ES-I3 (cell line): ENCODE data around the gene RGS7.

ENCODE experiments used
- H3K36me3 ChIP-seq: 2 replicates; pipeline ENCODE4 v1.6.1; 2013; ENCODE audit warnings: mild to moderate bottlenecking, low read length, control low read depth, moderate library complexity; ENCODE audit not compliant: insufficient read depth
- H3K4me1 ChIP-seq: 2 replicates; pipeline ENCODE4 v1.6.1; 2013; ENCODE audit warnings: mild to moderate bottlenecking, control low read depth, low read length; ENCODE audit not compliant: insufficient read depth
- H3K9ac ChIP-seq: 2 replicates; pipeline ENCODE4 v1.6.1; 2013; ENCODE audit warnings: low read depth, mild to moderate bottlenecking, low read length, moderate library complexity
- H3K9me3 ChIP-seq: 2 replicates; pipeline ENCODE4 v1.6.1; 2013; ENCODE audit warnings: mild to moderate bottlenecking, low read length, moderate library complexity; ENCODE audit not compliant: control insufficient read depth, insufficient read depth

The RGS7 gene

DNA sequence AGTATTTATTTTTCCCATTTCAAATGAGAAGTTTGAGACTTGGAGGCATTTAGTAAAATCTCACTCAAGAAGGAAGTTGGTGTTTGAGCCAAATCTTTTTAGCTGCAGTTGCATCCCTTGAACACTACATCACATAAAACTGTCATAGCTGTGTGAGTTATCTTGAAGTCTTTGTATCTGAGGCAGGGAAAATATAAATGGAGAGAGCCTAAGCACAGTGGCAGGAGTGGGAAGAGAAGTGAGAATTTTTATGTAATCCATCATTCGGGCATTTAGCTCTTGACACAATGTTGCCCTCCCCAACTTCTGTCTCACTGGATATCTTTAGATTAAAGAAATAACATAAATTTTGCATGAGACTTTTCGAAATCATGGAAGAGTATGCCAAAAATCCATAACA is 509.7 kb downstream of the RGS7 start:
- Histone ChIP-seq H3K4me1 (no peaks in the 10 kb centered on the region), H3K9ac (no peak overlapping the region), H3K36me3 (no peaks in the 10 kb centered on the region), H3K9me3 (no peaks in the 10 kb centered on the region)

DNA sequence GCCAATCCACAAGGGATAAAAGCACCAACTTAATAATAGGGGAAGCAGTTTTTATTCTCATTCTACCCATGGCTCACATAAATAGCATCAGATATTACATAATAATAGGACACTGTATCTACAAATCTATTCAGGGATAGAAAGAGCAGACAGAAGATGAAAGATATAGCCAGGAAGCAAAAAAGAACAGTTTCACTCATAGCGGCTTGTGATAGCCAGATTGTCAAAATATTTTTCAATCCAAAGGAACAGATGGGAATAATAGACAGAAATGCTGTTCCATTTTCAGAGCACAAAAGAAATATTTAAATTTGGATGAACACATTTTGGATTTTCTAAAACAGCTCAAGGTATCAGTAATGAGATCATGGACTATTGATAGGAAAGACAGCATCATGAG is 512.5 kb downstream of the RGS7 start:
- Histone ChIP-seq H3K36me3 (no peaks in the 10 kb centered on the region), H3K9ac (no peak overlapping the region), H3K4me1 (no peaks in the 10 kb centered on the region), H3K9me3 (no peaks in the 10 kb centered on the region)

DNA sequence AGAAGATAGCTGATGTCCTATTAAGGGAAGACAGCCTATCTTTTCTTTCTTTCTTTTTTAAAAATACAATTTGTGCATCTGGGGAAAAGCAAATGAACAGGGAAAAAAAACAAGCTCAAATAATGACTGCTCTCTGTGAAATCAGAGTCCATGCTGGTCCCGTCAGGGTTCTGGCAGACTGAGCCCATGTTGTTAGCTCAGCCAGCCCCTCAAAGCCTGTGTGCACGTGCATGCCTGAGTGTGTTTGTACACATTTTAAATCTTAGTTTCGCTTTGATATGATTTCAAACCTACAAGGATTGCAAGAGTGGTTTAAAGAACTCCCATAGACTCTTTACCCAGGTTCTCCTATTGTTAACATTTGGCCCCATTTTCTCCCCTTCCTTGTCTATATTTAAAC is 513.2 kb downstream of the RGS7 start:
- no peaks in the 10 kb centered on the region for H3K36me3 ChIP-seq

DNA sequence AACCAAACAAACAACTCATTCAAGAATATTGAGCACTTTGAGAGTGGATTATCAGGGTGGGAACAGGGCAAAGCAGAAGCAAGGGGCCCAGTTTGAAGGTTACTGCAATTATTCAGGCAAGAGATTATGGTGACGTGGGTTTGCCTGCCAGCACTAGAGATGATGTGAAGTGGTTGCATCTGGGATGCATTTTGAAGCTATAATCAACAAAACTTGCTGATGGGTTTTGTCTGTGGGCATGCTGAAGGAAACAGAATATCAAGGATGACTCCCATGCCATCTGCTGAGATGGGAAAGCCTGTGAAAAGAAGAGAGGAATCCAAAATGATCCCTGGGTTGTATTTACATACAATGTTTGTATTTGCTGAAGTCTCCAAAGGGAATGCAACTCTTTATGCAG is 520.7 kb downstream of the RGS7 start:
- H3K4me1 ChIP-seq: no peaks in the 10 kb centered on the region
- H3K9ac ChIP-seq: no peak overlapping the region
- H3K36me3 ChIP-seq: no peaks in the 10 kb centered on the region
- H3K9me3 ChIP-seq: no peaks in the 10 kb centered on the region

More for the DNA sequence above, 513.2 kb downstream of the RGS7 start:
- no peaks in the 10 kb centered on the region for H3K9me3 ChIP-seq
- no peak overlapping the region for H3K9ac ChIP-seq
- no peaks in the 10 kb centered on the region for H3K4me1 ChIP-seq

- Histone ChIP-seq H3K4me1 (no peaks in the 10 kb centered on the region), H3K9me3 (no peaks in the 10 kb centered on the region), H3K9ac (no peak overlapping the region), H3K36me3 (no peaks in the 10 kb centered on the region)
Measured at GRCh38 chr1:240835291-240835690, 521.7 kb downstream of the RGS7 start.

- no peak overlapping the region for H3K9ac ChIP-seq
- H3K4me1 ChIP-seq: no peaks in the 10 kb centered on the region
- H3K36me3 ChIP-seq: no peaks in the 10 kb centered on the region
- H3K9me3 ChIP-seq: no peaks in the 10 kb centered on the region
Measured at GRCh38 chr1:240833075-240833474, 523.9 kb downstream of the RGS7 start.

- no peaks in the 10 kb centered on the region for H3K4me1 ChIP-seq
- no peaks in the 10 kb centered on the region for H3K36me3 ChIP-seq
- no peaks in the 10 kb centered on the region for H3K9me3 ChIP-seq
- H3K9ac ChIP-seq: no peak overlapping the region
Measured at GRCh38 chr1:240831922-240832321, 525.1 kb downstream of the RGS7 start.

DNA sequence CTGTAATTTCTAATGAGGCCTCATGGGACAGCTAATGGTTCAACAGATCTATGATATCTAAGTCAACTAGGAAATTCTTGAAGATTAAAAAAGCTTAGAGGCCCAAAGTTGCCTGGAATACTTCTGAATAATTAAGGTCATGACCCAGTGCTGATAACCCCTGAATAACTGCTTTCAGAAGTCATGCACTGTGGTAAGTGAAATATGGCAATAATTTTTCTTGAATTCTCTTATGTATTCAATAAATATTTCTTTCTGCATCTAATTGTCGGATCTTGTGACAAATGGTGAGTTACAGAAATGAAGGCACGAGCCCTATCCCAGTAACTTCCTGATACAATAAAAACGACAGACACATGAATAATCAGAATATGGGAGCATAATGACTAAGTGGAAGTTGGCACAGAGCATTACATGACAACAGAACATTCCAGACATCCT is 525.8 kb downstream of the RGS7 start:
- H3K4me1 ChIP-seq: no peaks in the 10 kb centered on the region
- H3K36me3 ChIP-seq: no peaks in the 10 kb centered on the region
- no peak overlapping the region for H3K9ac ChIP-seq
- H3K9me3 ChIP-seq: no peaks in the 10 kb centered on the region

GRCh38 chr1:240829487-240829886 is 527.5 kb downstream of the RGS7 start:
- H3K9ac ChIP-seq: no peak overlapping the region
- H3K36me3 ChIP-seq: no peaks in the 10 kb centered on the region
- no peaks in the 10 kb centered on the region for H3K4me1 ChIP-seq
- no peaks in the 10 kb centered on the region for H3K9me3 ChIP-seq

GRCh38 chr1:240827786-240828185 is 529.2 kb downstream of the RGS7 start:
- no peaks in the 10 kb centered on the region for H3K4me1 ChIP-seq
- no peaks in the 10 kb centered on the region for H3K9me3 ChIP-seq
- no peak overlapping the region for H3K9ac ChIP-seq
- no peaks in the 10 kb centered on the region for H3K36me3 ChIP-seq

GRCh38 chr1:240824238-240824637 is 532.8 kb downstream of the RGS7 start:
- H3K9ac ChIP-seq: no peak overlapping the region
- no peaks in the 10 kb centered on the region for H3K4me1 ChIP-seq
- H3K36me3 ChIP-seq: no peaks in the 10 kb centered on the region
- H3K9me3 ChIP-seq: no peaks in the 10 kb centered on the region

GRCh38 chr1:240823357-240823756 is 533.6 kb downstream of the RGS7 start:
- Histone ChIP-seq H3K9ac (no peak overlapping the region), H3K4me1 (no peaks in the 10 kb centered on the region), H3K9me3 (no peaks in the 10 kb centered on the region), H3K36me3 (no peaks in the 10 kb centered on the region)

DNA sequence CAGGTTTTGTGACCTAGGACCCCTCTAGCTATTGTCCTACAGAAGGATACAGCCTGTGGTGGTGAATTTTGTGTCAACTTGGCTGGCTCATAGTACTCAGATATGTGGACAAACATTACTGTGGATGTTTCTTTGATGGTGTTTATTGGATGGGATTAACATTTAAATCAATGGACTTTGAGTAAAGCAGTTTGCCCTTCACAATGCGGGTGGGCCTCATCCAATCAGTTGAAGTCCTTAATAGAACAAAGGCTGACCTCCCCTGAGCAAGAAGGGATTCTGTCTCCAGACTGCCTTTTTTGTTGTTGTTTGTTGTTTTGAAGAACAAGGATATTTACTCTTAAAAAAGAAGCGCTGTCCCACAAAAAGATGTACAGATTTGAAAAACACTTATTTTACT is 535.1 kb downstream of the RGS7 start:
- Histone ChIP-seq H3K9me3 (no peaks in the 10 kb centered on the region), H3K9ac (no peak overlapping the region), H3K36me3 (no peaks in the 10 kb centered on the region), H3K4me1 (no peaks in the 10 kb centered on the region)

DNA sequence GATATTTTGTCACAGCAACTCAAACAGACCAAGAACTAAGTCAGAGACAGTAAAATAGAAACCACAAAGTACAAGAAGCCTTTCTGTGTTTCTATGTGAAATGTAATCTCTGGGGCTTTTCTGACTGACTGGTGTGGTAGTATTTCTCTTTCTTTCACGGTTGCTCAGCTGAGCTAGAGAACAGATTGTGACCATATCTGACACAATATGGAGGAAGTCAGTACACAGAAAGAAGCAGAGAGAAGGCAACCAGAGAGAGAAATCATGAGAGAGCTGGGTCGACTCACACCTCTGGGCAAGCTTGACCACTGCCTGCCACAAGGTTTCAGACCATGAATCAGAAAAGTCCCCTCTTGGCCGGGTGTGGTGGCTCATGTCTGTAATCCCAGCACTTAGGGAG is 536.2 kb downstream of the RGS7 start:
- Histone ChIP-seq H3K9ac (no peak overlapping the region), H3K9me3 (no peaks in the 10 kb centered on the region), H3K4me1 (no peaks in the 10 kb centered on the region), H3K36me3 (no peaks in the 10 kb centered on the region)

GRCh38 chr1:240816472-240816871 is 540.5 kb downstream of the RGS7 start:
- Histone ChIP-seq H3K36me3 (no peaks in the 10 kb centered on the region), H3K4me1 (no peaks in the 10 kb centered on the region), H3K9ac (no peak overlapping the region), H3K9me3 (no peaks in the 10 kb centered on the region)

DNA sequence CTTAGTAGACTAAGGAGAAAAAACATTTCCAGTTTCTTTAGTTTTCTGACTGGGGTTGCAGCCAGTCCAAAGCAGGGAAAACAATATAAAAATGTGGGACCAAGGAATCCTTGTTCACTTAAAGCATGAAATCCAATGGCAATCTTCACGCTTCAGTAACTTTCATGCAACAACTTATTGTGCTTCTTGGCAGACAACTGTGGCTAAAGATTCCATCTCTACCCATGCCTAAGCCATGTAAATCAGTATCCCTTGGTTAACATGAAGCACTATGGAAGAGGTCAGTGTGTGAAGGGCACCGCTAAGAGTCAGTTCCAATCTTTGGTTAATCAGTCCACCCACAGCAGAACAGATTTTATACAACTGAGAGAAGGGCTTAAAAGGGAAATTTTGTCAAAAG is 543.3 kb downstream of the RGS7 start:
- Histone ChIP-seq H3K36me3 (no peaks in the 10 kb centered on the region), H3K4me1 (no peaks in the 10 kb centered on the region), H3K9me3 (no peaks in the 10 kb centered on the region), H3K9ac (no peak overlapping the region)
